ENCODE measurements around the gene PLOD1.

Gene PLOD1

GRCh38 chr1:11944358-11944931, 9.9 kb downstream of the PLOD1 start (continued):
- TF ChIP-seq ZNF148 (tag by site-specific recombination; IDR thresholded peaks at IDR 0.05; ENCODE audit: borderline replicate concordance) (peak; percentile 96), ZNF610 (tag by site-specific recombination; IDR thresholded peaks at IDR 0.05; ENCODE audit: borderline replicate concordance) (peak; percentile 51; the same call in 1 of the 2 replicates), BCL11A (tag by site-specific recombination; IDR thresholded peaks at IDR 0.05; ENCODE audit: low read depth) (peak; percentile 89; the same call in 1 of the 2 replicates), ZBTB10 (tag by site-specific recombination; IDR thresholded peaks at IDR 0.05) (peak; percentile 84), ELK4 (IDR thresholded peaks at IDR 0.05; ENCODE audit: borderline replicate concordance, low read depth, low read length) (no peak), TCF7L2 (IDR thresholded peaks at IDR 0.05; ENCODE audit: borderline replicate concordance, low read depth, low read length) (no peak), SP7 (tag by site-specific recombination; IDR thresholded peaks at IDR 0.05) (peak; percentile 80), ZNF776 (tag by site-specific recombination; IDR thresholded peaks at IDR 0.05; ENCODE audit: borderline replicate concordance) (peak; percentile 92; the same call in 1 of the 2 replicates), ZNF785 (tag by site-specific recombination; IDR thresholded peaks at IDR 0.05) (0 out of 2 replicates have a peak, but pooled peaks have one; percentile 23), ZBTB44 (tag by site-specific recombination; IDR thresholded peaks at IDR 0.05) (peak; percentile 78; the same call in 1 of the 2 replicates), REPIN1 (tag by site-specific recombination; IDR thresholded peaks at IDR 0.05; ENCODE audit: low read depth) (no peak), ZBTB26 (tag by site-specific recombination; optimal IDR thresholded peaks at IDR 0.05) (peak; percentile 57), ZNF596 (tag by site-specific recombination; IDR thresholded peaks at IDR 0.05) (no peak), ZNF362 (tag by site-specific recombination; IDR thresholded peaks at IDR 0.05) (no peak; the same call in 1 of the 2 replicates), ZNF239 (tag by site-specific recombination; IDR thresholded peaks at IDR 0.05) (no peak), ZNF623 (tag by site-specific recombination; IDR thresholded peaks at IDR 0.05) (no peak), OVOL3 (tag by site-specific recombination; IDR thresholded peaks at IDR 0.05) (peak; percentile 55; the same call in 1 of the 2 replicates), ZNF664 (tag by site-specific recombination; IDR thresholded peaks at IDR 0.05) (peak; percentile 75), ZNF549 (tag by site-specific recombination; IDR thresholded peaks at IDR 0.05) (no peak), ZNF843 (tag by site-specific recombination; IDR thresholded peaks at IDR 0.05) (peak; percentile 83), ZNF394 (tag by site-specific recombination; IDR thresholded peaks at IDR 0.05; ENCODE audit: borderline replicate concordance) (peak; percentile 61; the same call in 1 of the 2 replicates), ZNF555 (tag by site-specific recombination; conservative IDR thresholded peaks at IDR 0.05) (no peak), ZNF274 (IDR thresholded peaks at IDR 0.05; ENCODE audit: low read length) (no peak), ZNF274 (tag by site-specific recombination; IDR thresholded peaks at IDR 0.05; ENCODE audit: borderline replicate concordance) (no peak), ZNF513 (tag by site-specific recombination; IDR thresholded peaks at IDR 0.05) (no peak), ZNF473 (tag by site-specific recombination; IDR thresholded peaks at IDR 0.05) (peak; percentile 98), ZNF658 (tag by site-specific recombination; IDR thresholded peaks at IDR 0.05) (peak; percentile 58; the same call in 1 of the 2 replicates)
